AG04449 (cell line): ENCODE measurements around the gene ARHGAP40.

Experiments
- CTCF ChIA-PET: fragments of 350-600 bp; formaldehyde crosslinking; extraction: SDS; loops from one replicate; lab custom pipeline; 2021; ENCODE audit warnings: antibody characterized with exemption; lab: Yijun Ruan, JAX
- POLR2A ChIA-PET: fragments of 400-600, 350-600 bp; formaldehyde crosslinking; extraction: SDS; loops from one replicate; lab custom pipeline; 2020; ENCODE audit warnings: antibody characterized with exemption, inconsistent platforms; lab: Yijun Ruan, JAX
- DNase-seq: peaks from one replicate; pipeline ENCODE4 v3.0.0-alpha.2; 2010; ENCODE audit warnings: low read depth, low spot score
- H3K4me3 ChIP-seq: 2 replicates; pipeline ENCODE4 v1.5.1; 2011; ENCODE audit warnings: low read depth, mild to moderate bottlenecking, control low read depth, low read length
- TF ChIP-seq, protein P1 (sequence below): IDR thresholded peaks from one replicate; pipeline ENCODE4 v1.5.1; 2011; ENCODE audit warnings: mild to moderate bottlenecking, moderate library complexity, low read length, control low read depth, inconsistent platforms; ENCODE audit not compliant: insufficient read depth; ENCODE audit errors: missing control alignments

ARHGAP40 gene

DNA sequence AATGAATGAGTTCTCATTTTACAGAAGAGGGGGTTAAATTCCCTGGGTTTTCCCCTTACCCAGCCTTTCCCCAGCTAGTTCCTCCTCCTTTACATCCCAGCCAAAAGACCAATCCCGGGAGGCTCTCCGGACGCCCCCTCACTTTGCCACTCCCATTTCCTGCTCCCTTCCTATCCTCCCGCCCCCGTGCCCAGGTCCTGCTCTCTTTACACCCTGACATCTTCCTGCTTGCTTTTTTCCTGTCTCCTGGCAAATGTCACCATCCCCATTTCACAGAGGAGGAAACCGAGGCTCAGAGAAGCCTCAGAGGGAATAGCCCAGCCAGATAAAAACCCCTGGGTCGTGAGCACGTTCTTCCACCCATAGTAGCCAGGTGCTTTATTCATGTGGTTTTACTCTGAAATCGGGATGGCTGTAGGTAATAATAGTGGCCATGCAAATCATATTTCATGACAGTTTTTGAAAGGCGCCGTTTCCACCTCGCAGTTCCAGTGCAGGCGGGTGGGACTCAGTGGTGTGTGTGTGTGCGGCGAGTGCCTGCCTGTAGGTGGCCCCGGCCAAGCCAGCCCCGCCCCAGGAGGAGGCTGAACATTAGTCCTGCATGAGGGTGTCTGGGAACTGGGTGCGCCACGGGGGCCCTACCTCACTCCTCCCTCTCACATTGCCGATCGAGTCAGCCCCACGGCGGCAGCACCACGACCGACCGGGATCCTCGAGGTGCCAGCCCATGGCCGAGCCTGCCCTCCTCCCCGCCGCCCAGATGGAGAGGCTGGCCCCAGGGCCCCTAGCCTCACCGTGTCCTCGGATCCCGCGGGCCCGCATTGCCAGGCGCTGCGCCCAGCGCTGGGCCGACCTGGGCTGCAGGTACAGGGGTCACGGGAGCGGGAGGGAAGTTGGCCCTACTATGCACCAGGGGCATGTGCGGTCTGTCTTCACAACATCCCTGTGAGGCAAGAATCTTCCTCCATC, at the start of gene ARHGAP40:
ARHGAP40 (plus strand) TSS at position 594 of the 969 bp plus-strand sequence.
- H3K4me3 ChIP-seq = no peak within 1 kb of the TSS
- ChIA-PET CTCF (no interaction called here), POLR2A (no interaction called here)
- TF ChIP-seq, protein P1, sequence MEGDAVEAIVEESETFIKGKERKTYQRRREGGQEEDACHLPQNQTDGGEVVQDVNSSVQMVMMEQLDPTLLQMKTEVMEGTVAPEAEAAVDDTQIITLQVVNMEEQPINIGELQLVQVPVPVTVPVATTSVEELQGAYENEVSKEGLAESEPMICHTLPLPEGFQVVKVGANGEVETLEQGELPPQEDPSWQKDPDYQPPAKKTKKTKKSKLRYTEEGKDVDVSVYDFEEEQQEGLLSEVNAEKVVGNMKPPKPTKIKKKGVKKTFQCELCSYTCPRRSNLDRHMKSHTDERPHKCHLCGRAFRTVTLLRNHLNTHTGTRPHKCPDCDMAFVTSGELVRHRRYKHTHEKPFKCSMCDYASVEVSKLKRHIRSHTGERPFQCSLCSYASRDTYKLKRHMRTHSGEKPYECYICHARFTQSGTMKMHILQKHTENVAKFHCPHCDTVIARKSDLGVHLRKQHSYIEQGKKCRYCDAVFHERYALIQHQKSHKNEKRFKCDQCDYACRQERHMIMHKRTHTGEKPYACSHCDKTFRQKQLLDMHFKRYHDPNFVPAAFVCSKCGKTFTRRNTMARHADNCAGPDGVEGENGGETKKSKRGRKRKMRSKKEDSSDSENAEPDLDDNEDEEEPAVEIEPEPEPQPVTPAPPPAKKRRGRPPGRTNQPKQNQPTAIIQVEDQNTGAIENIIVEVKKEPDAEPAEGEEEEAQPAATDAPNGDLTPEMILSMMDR = no peak
- DNase-seq = no peak

DNA sequence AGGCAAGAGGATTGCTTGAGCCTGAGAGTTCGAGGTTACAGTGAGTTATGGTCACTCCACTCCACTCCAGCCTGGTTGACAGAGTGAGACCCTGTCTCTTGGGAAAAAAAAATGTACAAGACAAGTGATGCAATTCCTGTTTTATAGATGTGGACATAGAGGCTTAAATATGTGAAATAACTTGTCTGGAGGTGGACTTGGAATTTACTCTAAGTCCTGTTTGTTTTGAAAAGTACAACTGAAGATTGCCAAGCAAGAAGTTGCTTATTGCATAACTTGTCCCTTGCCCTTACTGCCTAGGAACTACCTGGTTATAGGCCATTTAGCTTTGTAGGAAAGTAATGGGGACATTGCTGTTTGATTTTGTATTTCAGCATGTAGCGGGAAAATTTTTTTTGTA, 46.6 kb upstream of the ARHGAP40 start:
- POLR2A ChIA-PET = no interaction called here
- H3K4me3 ChIP-seq = no peak overlapping the region
- no peak for DNase-seq
- TF ChIP-seq, protein P1 = no peak
- CTCF ChIA-PET = interaction anchor here (1.0 kb wide), 1 partner anchor 12 kb away, joined by 3 read pairs; no protein-coding TSS in a partner anchor

DNA sequence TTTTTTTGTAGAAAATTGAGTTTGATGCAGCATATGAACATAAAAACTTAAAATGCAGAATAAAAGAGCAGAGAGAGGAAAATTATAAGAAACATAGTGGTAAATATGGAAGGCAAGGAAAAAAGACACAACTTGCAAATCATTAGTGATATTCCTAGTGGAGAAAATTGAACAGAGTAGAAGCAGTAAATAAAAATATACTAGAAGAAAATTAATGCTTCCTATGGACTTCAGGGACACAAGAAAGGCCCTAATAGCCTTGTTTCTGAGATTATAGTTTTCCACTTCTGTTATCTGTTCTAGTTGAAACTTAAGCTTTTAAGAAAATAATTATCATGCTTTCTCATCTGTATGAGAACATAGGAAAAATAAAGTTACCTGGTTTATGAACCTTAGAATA, 46.2 kb upstream of the ARHGAP40 start:
- CTCF ChIA-PET = interaction anchor here (1.0 kb wide), 1 partner anchor 11 kb away, joined by 3 read pairs; no protein-coding TSS in a partner anchor
- TF ChIP-seq, protein P1 = no peak
- no peak overlapping the region for H3K4me3 ChIP-seq
- DNase-seq = no peak
- POLR2A ChIA-PET = no interaction called here

DNA sequence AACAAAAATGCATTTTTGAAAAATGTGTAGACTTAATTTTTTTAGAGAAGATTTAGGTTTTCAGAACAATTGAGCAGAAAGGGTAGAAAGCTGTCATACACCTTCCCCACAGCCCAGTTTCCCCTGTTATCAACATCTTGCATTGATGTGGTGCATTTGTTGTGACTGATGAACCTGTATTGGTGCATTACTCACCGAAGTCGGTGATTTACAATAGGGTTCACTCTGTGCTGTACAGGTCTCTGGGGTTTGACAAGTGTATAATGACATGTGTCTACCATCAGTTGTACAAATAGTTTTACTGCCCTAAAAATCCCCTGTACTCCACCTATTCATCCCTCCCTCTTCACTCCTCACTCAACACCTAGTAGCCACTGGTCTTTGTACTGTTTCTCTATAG, 44.4 kb upstream of the ARHGAP40 start:
- no peak overlapping the region for H3K4me3 ChIP-seq

DNA sequence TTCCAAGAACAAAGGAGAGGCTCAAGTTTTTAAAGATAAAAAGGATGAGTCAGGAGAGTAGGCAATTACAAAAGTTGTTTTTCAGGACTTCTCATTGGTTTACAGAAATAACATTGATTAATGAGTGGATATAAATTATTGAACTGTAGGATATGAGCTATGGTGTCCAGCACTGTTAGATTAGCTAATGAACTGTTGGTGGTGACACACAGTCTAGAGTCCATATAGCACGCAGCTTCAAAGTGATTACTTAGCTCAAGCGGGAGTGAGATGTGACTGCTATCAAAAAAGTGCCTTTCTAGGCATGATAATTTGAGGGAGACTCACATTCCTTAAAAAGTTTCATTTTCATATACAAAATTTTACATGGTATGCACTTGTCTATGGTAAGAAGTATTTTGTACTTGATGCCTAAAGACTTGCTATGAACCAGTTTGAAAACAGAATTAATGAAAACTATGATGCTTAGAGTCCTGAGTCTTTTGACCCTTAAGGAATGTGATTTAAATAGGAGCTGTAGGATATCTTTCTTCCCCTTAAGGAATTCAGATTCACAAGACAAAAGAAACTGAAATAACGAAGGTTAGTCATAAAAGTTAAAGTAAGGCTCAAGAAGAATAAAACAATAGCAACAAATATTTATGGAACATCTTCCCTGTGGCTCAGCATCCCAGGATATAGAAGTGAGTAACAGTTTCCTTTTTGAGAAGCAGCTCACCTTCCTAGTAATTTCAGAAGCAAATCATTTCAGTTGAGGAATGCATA, 42.8 kb upstream of the ARHGAP40 start:
- ChIA-PET POLR2A (no interaction called here), CTCF (no interaction called here)
- H3K4me3 ChIP-seq = no peak overlapping the region
- no peak for DNase-seq
- TF ChIP-seq, protein P1 = no peak

More for the DNA sequence above, 44.4 kb upstream of the ARHGAP40 start:
- ChIA-PET POLR2A (no interaction called here), CTCF (no interaction called here)
- TF ChIP-seq, protein P1 = no peak
- no peak for DNase-seq
